ENCODE data around the gene DPYSL4. TPM values are rescaled to one million over a fixed set of nuclear protein-coding genes. Genes with fewer than 3 reads are reported as not detected.

The DPYSL4 gene
- total RNA-seq, 3 donors from 2014 or later (not counting 1 experiment from before 2014, with no cell fraction given): 0.40 to 1.3 (median 1.0) TPM

DNA sequence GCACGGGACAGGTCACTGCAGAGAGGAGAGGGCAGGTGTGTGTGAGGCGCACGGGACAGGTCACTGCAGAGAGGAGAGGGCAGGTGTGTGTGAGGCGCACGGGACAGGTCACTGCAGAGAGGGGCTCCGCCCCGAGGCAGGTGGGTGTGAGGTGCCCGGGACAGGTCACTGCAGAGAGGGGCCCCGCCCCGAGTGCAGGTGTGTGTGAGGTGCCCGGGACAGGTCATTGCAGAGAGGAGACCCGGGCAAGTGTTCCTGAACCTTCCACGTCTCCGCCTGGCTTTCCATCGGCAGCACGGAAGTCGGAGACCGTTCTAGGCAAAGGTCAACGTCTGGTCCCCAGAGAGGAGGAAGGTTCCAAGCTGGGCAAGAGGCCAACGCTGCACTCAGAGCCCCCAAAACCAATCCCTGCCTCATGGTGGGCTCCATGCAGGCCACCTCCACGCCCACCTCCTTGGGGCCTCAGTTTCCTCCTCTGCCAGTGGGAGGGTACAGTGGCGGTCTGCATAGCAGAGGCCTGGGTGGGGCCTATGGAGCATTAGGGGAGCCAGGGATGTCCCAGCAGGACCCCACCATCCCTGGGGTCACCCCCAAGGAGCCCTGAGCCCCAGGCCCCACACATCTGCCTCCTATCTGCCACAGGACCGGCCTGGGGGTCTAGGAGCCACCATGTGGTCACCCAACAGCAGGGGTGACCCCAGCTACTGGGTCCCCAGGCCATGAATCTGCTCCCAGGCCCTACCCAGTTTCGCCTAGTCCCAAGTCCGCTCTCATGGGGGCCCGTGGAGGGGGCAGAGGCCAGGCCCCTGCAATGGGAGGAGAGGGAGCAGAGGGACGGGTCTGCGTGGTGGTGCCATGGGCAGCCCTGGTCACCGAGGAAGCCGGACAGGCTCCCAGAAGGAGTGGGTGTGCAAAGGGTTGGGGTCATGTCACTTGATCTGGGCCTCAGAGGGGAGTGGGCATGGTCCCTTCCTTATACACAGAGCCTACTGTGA is 64.0 kb downstream of the DPYSL4 start:
- TF ChIP-seq, protein P1, sequence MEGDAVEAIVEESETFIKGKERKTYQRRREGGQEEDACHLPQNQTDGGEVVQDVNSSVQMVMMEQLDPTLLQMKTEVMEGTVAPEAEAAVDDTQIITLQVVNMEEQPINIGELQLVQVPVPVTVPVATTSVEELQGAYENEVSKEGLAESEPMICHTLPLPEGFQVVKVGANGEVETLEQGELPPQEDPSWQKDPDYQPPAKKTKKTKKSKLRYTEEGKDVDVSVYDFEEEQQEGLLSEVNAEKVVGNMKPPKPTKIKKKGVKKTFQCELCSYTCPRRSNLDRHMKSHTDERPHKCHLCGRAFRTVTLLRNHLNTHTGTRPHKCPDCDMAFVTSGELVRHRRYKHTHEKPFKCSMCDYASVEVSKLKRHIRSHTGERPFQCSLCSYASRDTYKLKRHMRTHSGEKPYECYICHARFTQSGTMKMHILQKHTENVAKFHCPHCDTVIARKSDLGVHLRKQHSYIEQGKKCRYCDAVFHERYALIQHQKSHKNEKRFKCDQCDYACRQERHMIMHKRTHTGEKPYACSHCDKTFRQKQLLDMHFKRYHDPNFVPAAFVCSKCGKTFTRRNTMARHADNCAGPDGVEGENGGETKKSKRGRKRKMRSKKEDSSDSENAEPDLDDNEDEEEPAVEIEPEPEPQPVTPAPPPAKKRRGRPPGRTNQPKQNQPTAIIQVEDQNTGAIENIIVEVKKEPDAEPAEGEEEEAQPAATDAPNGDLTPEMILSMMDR (IDR thresholded peaks at IDR 0.05): no peak
- H3K27me3 ChIP-seq (ENCODE audit: control insufficient read depth, insufficient read depth, low read length): no peaks in the 10 kb centered on the region
- H3K4me1 ChIP-seq (ENCODE audit: control insufficient read depth, insufficient read depth, low read length): peaks cover 12% of the 10 kb centered on the region
- H3K9me3 Mint-ChIP-seq: no peaks in the 10 kb centered on the region
- H3K27ac Mint-ChIP-seq: no peak overlapping the region
- no peaks in the 10 kb centered on the region for H3K27me3 Mint-ChIP-seq (ENCODE audit: low read depth in 2 of 2)
- H3K27ac ChIP-seq (ENCODE audit: low read length): no peak overlapping the region
- no peaks in the 10 kb centered on the region for H3K9me3 ChIP-seq (ENCODE audit: control insufficient read depth, insufficient read depth, low read length)
- H3K4me1 Mint-ChIP-seq: peaks cover 11 to 16% of the 10 kb centered on the region in 2 donors
- DNase-seq: no peak
- H3K4me3 ChIP-seq (ENCODE audit: low read length): no peak overlapping the region
- no peak overlapping the region for H3K4me3 Mint-ChIP-seq
- WGBS (ENCODE audit: insufficient coverage): 87% methylated on average over 27 of the region's 30 CpGs
- intact Hi-C loops (cut with micrococcal nuclease): no loop called here
- H3K36me3 ChIP-seq (ENCODE audit: control insufficient read depth, insufficient read depth, low read length): no peaks in the 10 kb centered on the region
- no peaks in the 10 kb centered on the region for H3K36me3 Mint-ChIP-seq
- no peak for ATAC-seq

GRCh38 chr10:132251928-132252327 is 65.2 kb downstream of the DPYSL4 start:
- H3K36me3 ChIP-seq (ENCODE audit: control insufficient read depth, insufficient read depth, low read length): no peaks in the 10 kb centered on the region
- H3K27me3 ChIP-seq (ENCODE audit: control insufficient read depth, insufficient read depth, low read length): no peaks in the 10 kb centered on the region
- Mint-ChIP-seq H3K4me1 (peaks cover 11 to 26% of the 10 kb centered on the region in 2 donors), H3K4me3 (no peak overlapping the region), H3K36me3 (no peaks in the 10 kb centered on the region), H3K27ac (no peak overlapping the region), H3K27me3 (ENCODE audit: low read depth in 2 of 2) (no peaks in the 10 kb centered on the region), H3K9me3 (no peaks in the 10 kb centered on the region)
- H3K9me3 ChIP-seq (ENCODE audit: control insufficient read depth, insufficient read depth, low read length): no peaks in the 10 kb centered on the region
- WGBS (ENCODE audit: insufficient coverage): 91% methylated on average over 6 of the region's 6 CpGs
- ATAC-seq: no peak
- no peak overlapping the region for H3K4me3 ChIP-seq (ENCODE audit: low read length)
- intact Hi-C loops (cut with micrococcal nuclease): no loop called here
- DNase-seq: no peak
- peaks cover 18% of the 10 kb centered on the region for H3K4me1 ChIP-seq (ENCODE audit: control insufficient read depth, insufficient read depth, low read length)
- TF ChIP-seq, protein P1 (IDR thresholded peaks at IDR 0.05): no peak
- no peak overlapping the region for H3K27ac ChIP-seq (ENCODE audit: low read length)

DNA sequence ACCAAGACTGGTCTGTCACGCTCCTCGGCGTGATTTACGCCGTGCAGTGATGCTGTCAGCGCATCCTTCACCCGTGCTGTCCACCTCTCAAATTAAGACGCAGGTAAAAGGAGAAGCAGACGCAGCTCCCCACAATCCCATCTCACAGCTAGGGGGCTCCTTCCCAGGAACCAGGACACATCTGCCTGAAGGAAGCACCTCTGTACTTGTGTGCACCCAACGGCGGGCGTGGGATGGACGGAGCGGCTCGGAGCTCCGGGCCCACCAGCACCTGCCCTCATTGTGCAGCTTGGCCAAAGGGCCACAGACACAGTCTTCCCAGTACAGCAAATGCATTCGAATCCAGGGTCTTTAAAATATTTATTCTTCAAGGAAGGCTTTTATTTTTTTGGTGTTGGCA is 65.7 kb downstream of the DPYSL4 start:
- no peaks in the 10 kb centered on the region for H3K27me3 Mint-ChIP-seq (ENCODE audit: low read depth in 2 of 2)
- intact Hi-C loops (cut with micrococcal nuclease): no loop called here
- peaks cover 22% of the 10 kb centered on the region for H3K4me1 ChIP-seq (ENCODE audit: control insufficient read depth, insufficient read depth, low read length)
- H3K4me1 Mint-ChIP-seq: peaks cover 11 to 31% of the 10 kb centered on the region in 2 donors
- peak overlapping the region; percentile 49 for H3K4me3 Mint-ChIP-seq
- H3K27ac ChIP-seq (ENCODE audit: low read length): no peak overlapping the region
- H3K9me3 Mint-ChIP-seq: no peaks in the 10 kb centered on the region
- H3K27me3 ChIP-seq (ENCODE audit: control insufficient read depth, insufficient read depth, low read length): no peaks in the 10 kb centered on the region
- H3K4me3 ChIP-seq (ENCODE audit: low read length): no peak overlapping the region
- no peaks in the 10 kb centered on the region for H3K36me3 ChIP-seq (ENCODE audit: control insufficient read depth, insufficient read depth, low read length)
- 92% methylated on average over 17 of the region's 17 CpGs for WGBS (ENCODE audit: insufficient coverage)
- peak overlapping the region in 1 of 2 donors; percentile 57 for H3K27ac Mint-ChIP-seq
- ATAC-seq (no peak), DNase-seq (no peak)
- H3K36me3 Mint-ChIP-seq: no peaks in the 10 kb centered on the region
- TF ChIP-seq, protein P1 (IDR thresholded peaks at IDR 0.05): no peak
- H3K9me3 ChIP-seq (ENCODE audit: control insufficient read depth, insufficient read depth, low read length): no peaks in the 10 kb centered on the region

Data from natural killer cell (primary cell).